H9 (cell line): ENCODE data around the gene KLHL13. TPM values are rescaled to one million over a fixed set of nuclear protein-coding genes. Genes with fewer than 3 reads are reported as not detected.

Source experiments
- DNase-seq: peaks from one replicate; pipeline ENCODE4 v3.0.0-alpha.2; 2017
- H2AFZ ChIP-seq: one replicate; pipeline ENCODE4 v1.6.1; 2013; ENCODE audit warnings: mild to moderate bottlenecking, low read length, control low read depth, moderate library complexity
- H2AK5ac ChIP-seq: 2 replicates; pipeline ENCODE4 v1.6.1; 2013; ENCODE audit warnings: low read length, control low read depth, mixed read lengths; ENCODE audit not compliant: insufficient read length
- H2BK120ac ChIP-seq: one replicate; pipeline ENCODE4 v1.6.1; 2013; ENCODE audit warnings: low read depth, mild to moderate bottlenecking, low read length, control low read depth, inconsistent platforms; ENCODE audit not compliant: poor library complexity, severe bottlenecking
- H2BK12ac ChIP-seq: 2 replicates; pipeline ENCODE4 v1.6.1; 2013; ENCODE audit warnings: low read length, control low read depth, mixed read lengths, low read depth; ENCODE audit not compliant: insufficient read length
- H2BK15ac ChIP-seq: 2 replicates; pipeline ENCODE4 v1.6.1; 2013; ENCODE audit warnings: low read depth, low read length, control low read depth
- H2BK20ac ChIP-seq: one replicate; pipeline ENCODE4 v1.6.1; 2013; ENCODE audit warnings: low read depth, mild to moderate bottlenecking, low read length, control low read depth, inconsistent platforms; ENCODE audit not compliant: poor library complexity, severe bottlenecking
- H2BK5ac ChIP-seq: 2 replicates; pipeline ENCODE4 v1.6.1; 2013; ENCODE audit warnings: low read length, control low read depth, mixed read lengths; ENCODE audit not compliant: insufficient read length
- H3K14ac ChIP-seq: 2 replicates; pipeline ENCODE4 v1.6.1; 2013; ENCODE audit warnings: low read length, control low read depth; ENCODE audit not compliant: insufficient read depth
- H3K18ac ChIP-seq: 2 replicates; pipeline ENCODE4 v1.6.1; 2013; ENCODE audit warnings: low read depth, mild to moderate bottlenecking, mixed read lengths, low read length, control low read depth; ENCODE audit not compliant: insufficient read length
- H3K23ac ChIP-seq: 2 replicates; pipeline ENCODE4 v1.6.1; 2013; ENCODE audit warnings: low read length, control low read depth, mixed read lengths, low read depth; ENCODE audit not compliant: insufficient read length
- H3K23me2 ChIP-seq: 2 replicates; pipeline ENCODE4 v1.6.1; 2013; ENCODE audit warnings: low read depth, mild to moderate bottlenecking, mixed read lengths, low read length, control low read depth; ENCODE audit not compliant: insufficient read length, poor library complexity, severe bottlenecking
- H3K27ac ChIP-seq: 2 replicates; pipeline ENCODE4 v1.5.1; 2013; ENCODE audit warnings: low read length, control low read depth, mixed read lengths, low read depth; ENCODE audit not compliant: insufficient read length
- H3K27me3 ChIP-seq: 2 replicates; pipeline ENCODE4 v1.6.1; 2013; ENCODE audit warnings: low read length, control low read depth, inconsistent platforms; ENCODE audit not compliant: insufficient read depth
- H3K4ac ChIP-seq: 2 replicates; pipeline ENCODE4 v1.6.1; 2013; ENCODE audit warnings: low read depth, mild to moderate bottlenecking, control low read depth, inconsistent platforms, low read length, moderate library complexity
- H3K4me1 ChIP-seq: 2 replicates; pipeline ENCODE4 v1.6.1; 2013; ENCODE audit warnings: low read length, control low read depth, inconsistent platforms; ENCODE audit not compliant: insufficient read depth
- H3K4me2 ChIP-seq: 2 replicates; pipeline ENCODE4 v1.6.1; 2013; ENCODE audit warnings: low read length, control low read depth, mixed read lengths; ENCODE audit not compliant: insufficient read length, insufficient read depth
- H3K56ac ChIP-seq: 2 replicates; pipeline ENCODE4 v1.6.1; 2013; ENCODE audit warnings: low read depth, mild to moderate bottlenecking, mixed read lengths, low read length, control low read depth; ENCODE audit not compliant: insufficient read length
- H3K79me1 ChIP-seq: 2 replicates; pipeline ENCODE4 v1.6.1; 2013; ENCODE audit warnings: low read depth, mild to moderate bottlenecking, moderate library complexity, low read length, control low read depth, inconsistent platforms; ENCODE audit not compliant: insufficient read depth, poor library complexity, severe bottlenecking
- H3K79me2 ChIP-seq: 2 replicates; pipeline ENCODE4 v1.6.1; 2013; ENCODE audit warnings: low read length, control low read depth, inconsistent platforms; ENCODE audit not compliant: insufficient read depth
- H3K9ac ChIP-seq: 2 replicates; pipeline ENCODE4 v1.6.1; 2013; ENCODE audit warnings: low read length, control low read depth, mixed read lengths; ENCODE audit not compliant: insufficient read length; ENCODE audit errors: extremely low read depth
- H3K9me3 ChIP-seq: one replicate; pipeline ENCODE4 v1.6.1; 2013; ENCODE audit warnings: low read depth, low read length, inconsistent platforms; ENCODE audit not compliant: control insufficient read depth
- H3T11ph ChIP-seq: one replicate; pipeline ENCODE4 v1.6.1; 2013; ENCODE audit warnings: mild to moderate bottlenecking, low read length, control low read depth, inconsistent platforms
- H4K20me1 ChIP-seq: one replicate; pipeline ENCODE4 v1.6.1; 2013; ENCODE audit not compliant: control insufficient read depth, insufficient read length, insufficient read depth
- H4K5ac ChIP-seq: 2 replicates; pipeline ENCODE4 v1.6.1; 2013; ENCODE audit warnings: low read depth, mild to moderate bottlenecking, mixed read lengths, low read length, control low read depth; ENCODE audit not compliant: insufficient read length
- H4K8ac ChIP-seq: replicated peaks from 2 replicates; pipeline ENCODE4 v1.6.1; 2013; ENCODE audit warnings: low read length, control low read depth, mixed read lengths, low read depth; ENCODE audit not compliant: insufficient read length
- H4K91ac ChIP-seq: 2 replicates; pipeline ENCODE4 v1.6.1; 2013; ENCODE audit warnings: low read depth, mild to moderate bottlenecking, moderate library complexity, mixed read lengths, low read length, control low read depth; ENCODE audit not compliant: insufficient read length
- H3K27ac Mint-ChIP-seq, 3 experiments: 2 replicates in 2 of 3; 3 replicates in 1 of 3; pipeline ENCODE4 v1.8.0; 2020 to 2021; ENCODE audit warnings: mixed read lengths in 3 of 3, mild to moderate bottlenecking in 1 of 3, moderate library complexity in 1 of 3
- H3K27me3 Mint-ChIP-seq: 2 replicates; pipeline ENCODE4 v1.8.0; 2021; ENCODE audit warnings: low read depth, mild to moderate bottlenecking, moderate library complexity, mixed read lengths
- H3K36me3 Mint-ChIP-seq, 3 experiments: 2 replicates in 2 of 3; 3 replicates in 1 of 3; pipeline ENCODE4 v1.8.0; 2020 to 2021; ENCODE audit warnings: low read depth in 3 of 3, mixed read lengths in 3 of 3; ENCODE audit not compliant: insufficient read depth in 1 of 3
- H3K4me1 Mint-ChIP-seq, 2 experiments: 2 replicates each; pipeline ENCODE4 v1.8.0; 2020; ENCODE audit warnings: mixed read lengths in 2 of 2
- H3K4me3 Mint-ChIP-seq, 2 experiments: 2 replicates in 1 of 2; 3 replicates in 1 of 2; pipeline ENCODE4 v1.8.0; 2020 to 2021; ENCODE audit warnings: mild to moderate bottlenecking in 2 of 2, mixed read lengths in 2 of 2, moderate library complexity in 1 of 2
- H3K9me3 Mint-ChIP-seq, 2 experiments: 2 replicates in 1 of 2; 3 replicates in 1 of 2; pipeline ENCODE4 v1.8.0; 2020; ENCODE audit warnings: mild to moderate bottlenecking in 2 of 2, mixed read lengths in 2 of 2, moderate library complexity in 1 of 2
- WGBS: extraction: QIAGEN DNeasy Blood & Tissue Kit; methylation state at CpG from one replicate; pipeline ENCODE4 v1.1.7; 2013; ENCODE audit warnings: missing lambda C conversion rate, low lambda C conversion rate, mixed read lengths; ENCODE audit not compliant: insufficient read length; ENCODE audit errors: extremely low coverage; 5-methylcytosine and 5-hydroxymethylcytosine counted together
- total RNA-seq: library from RNA; stranded (reverse); gene quantifications from 2 replicates; pipeline ENCODE4 v1.2.1, GENCODE V29; 2021
- TF ChIP-seq, protein P1 (sequence below): fragments of 200-600 bp; sonication (generic); conservative IDR thresholded peaks from 3 replicates; pipeline ENCODE4 v1.8.0; 2021; ENCODE audit warnings: antibody characterized with exemption, mild to moderate bottlenecking

The KLHL13 gene
- total RNA-seq, 1 experiment from 2014 or later: 4.1 TPM

DNA sequence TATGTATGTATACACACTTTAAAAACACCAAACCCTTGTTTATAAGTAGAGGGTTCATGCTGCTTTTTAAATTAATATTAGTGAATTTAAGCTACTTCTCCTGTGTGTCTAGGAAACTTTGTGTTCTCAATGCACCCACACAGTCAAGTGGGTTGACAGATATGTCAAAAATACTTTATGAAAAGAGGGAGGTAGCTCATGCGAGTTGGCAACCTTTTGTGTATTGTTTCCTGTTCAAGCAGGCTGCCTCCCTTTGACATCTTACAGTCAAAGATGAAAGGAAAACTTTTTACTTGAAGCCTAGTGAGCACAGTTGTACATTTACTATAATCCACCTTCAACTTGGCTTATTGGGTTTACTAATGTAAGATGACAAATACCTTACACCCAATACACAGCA is 218.4 kb downstream of the KLHL13 start:
- H3K4me2 ChIP-seq: no peak overlapping the region
- H3K27ac ChIP-seq: no peak overlapping the region
- TF ChIP-seq, protein P1, sequence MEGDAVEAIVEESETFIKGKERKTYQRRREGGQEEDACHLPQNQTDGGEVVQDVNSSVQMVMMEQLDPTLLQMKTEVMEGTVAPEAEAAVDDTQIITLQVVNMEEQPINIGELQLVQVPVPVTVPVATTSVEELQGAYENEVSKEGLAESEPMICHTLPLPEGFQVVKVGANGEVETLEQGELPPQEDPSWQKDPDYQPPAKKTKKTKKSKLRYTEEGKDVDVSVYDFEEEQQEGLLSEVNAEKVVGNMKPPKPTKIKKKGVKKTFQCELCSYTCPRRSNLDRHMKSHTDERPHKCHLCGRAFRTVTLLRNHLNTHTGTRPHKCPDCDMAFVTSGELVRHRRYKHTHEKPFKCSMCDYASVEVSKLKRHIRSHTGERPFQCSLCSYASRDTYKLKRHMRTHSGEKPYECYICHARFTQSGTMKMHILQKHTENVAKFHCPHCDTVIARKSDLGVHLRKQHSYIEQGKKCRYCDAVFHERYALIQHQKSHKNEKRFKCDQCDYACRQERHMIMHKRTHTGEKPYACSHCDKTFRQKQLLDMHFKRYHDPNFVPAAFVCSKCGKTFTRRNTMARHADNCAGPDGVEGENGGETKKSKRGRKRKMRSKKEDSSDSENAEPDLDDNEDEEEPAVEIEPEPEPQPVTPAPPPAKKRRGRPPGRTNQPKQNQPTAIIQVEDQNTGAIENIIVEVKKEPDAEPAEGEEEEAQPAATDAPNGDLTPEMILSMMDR: no peak
- no peak overlapping the region for H4K8ac ChIP-seq
- no peaks in the 10 kb centered on the region for H3K23me2 ChIP-seq
- no peak overlapping the region for H3K18ac ChIP-seq
- H3K56ac ChIP-seq: no peak overlapping the region
- Mint-ChIP-seq H3K9me3 (peaks cover 0 to 26% of the 10 kb centered on the region in 2 experiments; a peak in 2 of 5 replicates), H3K36me3 (peaks cover 0 to 1% (median 0%) of the 10 kb centered on the region in 3 experiments; a peak in 1 of 7 replicates), H3K27me3 (no peaks in the 10 kb centered on the region), H3K4me1 (no peaks in the 10 kb centered on the region), H3K4me3 (no peak overlapping the region), H3K27ac (no peak overlapping the region)
- no peaks in the 10 kb centered on the region for H4K20me1 ChIP-seq
- DNase-seq: no peak
- H2AFZ ChIP-seq: no peak overlapping the region
- no peak overlapping the region for H3K9ac ChIP-seq
- no peaks in the 10 kb centered on the region for H3K79me1 ChIP-seq
- no peak overlapping the region for H3K14ac ChIP-seq
- no peak overlapping the region for H4K5ac ChIP-seq
- H3K4ac ChIP-seq: no peak overlapping the region
- no peak overlapping the region for H2BK20ac ChIP-seq
- no peak overlapping the region for H2BK15ac ChIP-seq
- H3K23ac ChIP-seq: no peak overlapping the region
- WGBS: no CpG with 5 or more reads among the region's 1 CpG
- H2AK5ac ChIP-seq: no peak overlapping the region
- H2BK5ac ChIP-seq: no peak overlapping the region
- no peak overlapping the region for H3T11ph ChIP-seq
- H3K4me1 ChIP-seq: no peaks in the 10 kb centered on the region
- H4K91ac ChIP-seq: no peak overlapping the region
- no peak overlapping the region for H2BK12ac ChIP-seq
- H3K9me3 ChIP-seq: peaks cover 6% of the 10 kb centered on the region
- no peak overlapping the region for H2BK120ac ChIP-seq
- no peaks in the 10 kb centered on the region for H3K79me2 ChIP-seq
- H3K27me3 ChIP-seq: no peaks in the 10 kb centered on the region
